Vagina (tissue), 2 donors: ENCODE measurements around the gene PRSS53. TPM values are rescaled to one million over a fixed set of nuclear protein-coding genes. Genes with fewer than 3 reads are reported as not detected.

Experiments used
- DNase-seq, 2 donors: peaks; one replicate each; pipeline ENCODE4 v3.0.0-alpha.2; 2017; ENCODE audit errors: extremely low spot score in 2 of 2
- H3K27ac ChIP-seq: fragments of 200-600 bp; sonication (generic); one replicate; pipeline ENCODE4 v1.5.1; 2019
- H3K27me3 ChIP-seq: fragments of 200-600 bp; sonication (generic); one replicate; pipeline ENCODE4 v1.5.1; 2019
- H3K36me3 ChIP-seq, 2 donors: fragments of 200-600 bp; sonication (generic); one replicate each; pipeline ENCODE4 v1.5.1; 2017 to 2019
- H3K4me1 ChIP-seq: fragments of 200-600 bp; sonication (generic); one replicate; pipeline ENCODE4 v1.5.1; 2019
- H3K4me3 ChIP-seq, 2 donors: fragments of 200-600 bp; sonication (generic); 1 replicate in 1 of 2; 2 replicates in 1 of 2; pipeline ENCODE4 v1.5.1; 2016 to 2019
- H3K9me3 ChIP-seq: fragments of 200-600 bp; sonication (generic); one replicate; pipeline ENCODE4 v1.5.1; 2019
- CTCF ChIP-seq, 3 experiments: fragments of 450-650 bp in 2 of 3; fragments of 200-600 bp in 1 of 3; sonication (generic) in 1 of 3; IDR thresholded peaks; one replicate each; pipeline ENCODE4 v1.5.1; 2017 to 2019; ENCODE audit warnings: antibody characterized with exemption in 3 of 3, mild to moderate bottlenecking in 2 of 3, moderate library complexity in 2 of 3
- POLR2A ChIP-seq, 2 donors: fragments of 450-650 bp; IDR thresholded peaks; one replicate each; pipeline ENCODE4 v1.6.1; 2017; ENCODE audit warnings: antibody characterized with exemption in 2 of 2, mild to moderate bottlenecking in 2 of 2, moderate library complexity in 2 of 2
- POLR2AphosphoS5 ChIP-seq, 2 donors: sonication (generic); formaldehyde crosslinking; IDR thresholded peaks; one replicate each; pipeline ENCODE4 v1.9.0; 2017; ENCODE audit warnings: antibody characterized with exemption in 2 of 2, mild to moderate bottlenecking in 2 of 2, low read depth in 1 of 2; ENCODE audit not compliant: insufficient read depth in 1 of 2
- intact Hi-C: fragments of 100-400 bp; cut with DNase I; formaldehyde crosslinking; loops from one replicate; pipeline ENCODE4 v1.15.1; 2023
- total RNA-seq: library from RNA; depleted of rRNA; stranded (reverse); fragments of >200 nt; gene quantifications from one replicate; pipeline ENCODE4 v1.2.3, GENCODE V29; 2016

The PRSS53 gene
- total RNA-seq, 1 donor from 2014 or later = 2.0 TPM

DNA sequence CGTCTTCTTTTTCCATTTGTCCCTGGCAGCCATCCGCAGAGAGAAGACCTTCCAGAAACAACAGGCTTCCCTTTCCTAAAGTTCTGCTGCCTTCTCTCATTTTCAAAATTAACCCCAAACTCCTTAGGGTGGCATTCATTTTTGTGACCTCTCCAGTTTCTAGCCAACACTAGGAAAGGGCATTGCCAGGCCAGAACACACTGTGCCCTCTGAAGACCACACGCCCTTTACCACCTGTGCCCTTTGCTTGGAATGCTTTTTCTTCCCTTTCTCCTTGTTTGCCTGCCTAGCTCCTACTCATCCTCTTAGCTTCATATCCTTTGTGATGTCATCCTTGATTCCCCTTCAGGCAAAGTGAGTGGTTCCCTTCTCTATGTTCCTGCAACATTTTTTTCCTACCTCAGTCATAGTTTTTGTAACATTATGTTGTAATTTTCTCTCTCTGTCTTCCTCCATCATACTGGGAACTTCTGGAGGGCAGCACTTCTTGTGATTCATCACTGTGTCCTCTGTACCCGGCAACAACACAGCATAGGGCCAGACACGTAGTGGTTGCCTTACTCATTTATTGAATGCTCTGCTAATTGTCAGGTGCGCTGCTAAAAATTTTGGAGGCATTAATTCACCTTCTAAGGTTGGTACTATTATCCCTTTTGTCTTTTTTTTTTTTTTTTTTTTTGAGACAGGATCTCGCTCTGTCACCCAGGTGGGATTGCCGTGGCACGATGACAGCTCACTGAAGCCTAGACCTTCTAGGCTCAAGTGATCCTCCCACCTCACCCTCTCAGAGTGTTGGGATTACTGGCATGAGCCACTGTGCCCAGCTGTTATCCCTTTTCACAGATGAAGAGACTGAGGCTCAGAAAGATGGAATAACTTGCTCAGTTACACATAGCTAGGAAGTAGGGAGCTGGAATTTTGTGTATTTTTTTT, 29.7 kb upstream of the PRSS53 start:
- peak in 1 of 2 donors; percentile 32 for TF ChIP-seq POLR2AphosphoS5 (IDR thresholded peaks at IDR 0.05; ENCODE audit: insufficient read depth in 1 of 2, low read depth in 1 of 2)
- TF ChIP-seq POLR2A (IDR thresholded peaks at IDR 0.05) = no peak
- TF ChIP-seq CTCF (IDR thresholded peaks at IDR 0.05) = no peak
- Histone ChIP-seq H3K9me3 (no peaks in the 10 kb centered on the region), H3K27ac (peak overlapping the region; percentile 91), H3K27me3 (no peaks in the 10 kb centered on the region), H3K4me1 (peaks cover 29% of the 10 kb centered on the region), H3K4me3 (peak overlapping the region; percentile 66 to 77), H3K36me3 (peaks cover 0 to 30% of the 10 kb centered on the region in 2 donors)
- intact Hi-C loops = no loop called here
- peak in 1 of 2 donors; percentile 82 for DNase-seq

GRCh38 chr16:31117384-31118222, 28.9 kb upstream of the PRSS53 start, which contains the start of gene KAT8:
Gene KAT8, plus strand, starts transcription at chr16:31117664. Its CDS starts 18 bp downstream, at chr16:31117682.
- peaks cover 29% of the 10 kb centered on the region for H3K4me1 ChIP-seq
- H3K27ac ChIP-seq = peak within 1 kb of the TSS; percentile 91
- H3K27me3 ChIP-seq = no peaks in the 10 kb centered on the region
- DNase-seq = peak in 1 of 2 donors; percentile 99
- H3K36me3 ChIP-seq = peaks cover 0 to 27% of the 10 kb centered on the region in 2 donors
- intact Hi-C loops = no loop called here
- H3K9me3 ChIP-seq = no peaks in the 10 kb centered on the region
- H3K4me3 ChIP-seq = peak within 1 kb of the TSS; percentile 66 to 77
- peak in 1 of 3 experiments; percentile 8 for TF ChIP-seq CTCF (IDR thresholded peaks at IDR 0.05)
- TF ChIP-seq POLR2A (IDR thresholded peaks at IDR 0.05) = peak in 1 of 2 donors; percentile 86
- peak in 1 of 2 donors; percentile 87 for TF ChIP-seq POLR2AphosphoS5 (IDR thresholded peaks at IDR 0.05; ENCODE audit: insufficient read depth in 1 of 2, low read depth in 1 of 2)

GRCh38 chr16:31114468-31114867, 25.7 kb upstream of the PRSS53 start:
- no peak overlapping the region for H3K27ac ChIP-seq
- intact Hi-C loops = no loop called here
- no peaks in the 10 kb centered on the region for H3K9me3 ChIP-seq
- no peak for DNase-seq
- H3K27me3 ChIP-seq = no peaks in the 10 kb centered on the region
- H3K4me3 ChIP-seq = no peak overlapping the region
- peaks cover 0 to 30% of the 10 kb centered on the region in 2 donors for H3K36me3 ChIP-seq
- H3K4me1 ChIP-seq = peaks cover 31% of the 10 kb centered on the region
- TF ChIP-seq CTCF (IDR thresholded peaks at IDR 0.05) (no peak), POLR2AphosphoS5 (IDR thresholded peaks at IDR 0.05; ENCODE audit: insufficient read depth in 1 of 2, low read depth in 1 of 2) (no peak), POLR2A (IDR thresholded peaks at IDR 0.05) (no peak)

GRCh38 chr16:31113121-31114120, 24.7 kb upstream of the PRSS53 start:
- no peak for DNase-seq
- H3K9me3 ChIP-seq = no peaks in the 10 kb centered on the region
- no peaks in the 10 kb centered on the region for H3K27me3 ChIP-seq
- H3K36me3 ChIP-seq = peaks cover 0 to 32% of the 10 kb centered on the region in 2 donors
- H3K4me3 ChIP-seq = no peak overlapping the region
- peak overlapping the region; percentile 43 for H3K27ac ChIP-seq
- intact Hi-C loops = no loop called here
- peaks cover 31% of the 10 kb centered on the region for H3K4me1 ChIP-seq
- TF ChIP-seq CTCF (IDR thresholded peaks at IDR 0.05) = no peak
- no peak for TF ChIP-seq POLR2AphosphoS5 (IDR thresholded peaks at IDR 0.05; ENCODE audit: insufficient read depth in 1 of 2, low read depth in 1 of 2)
- no peak for TF ChIP-seq POLR2A (IDR thresholded peaks at IDR 0.05)
